ENCODE data around the gene POLH. TPM values are rescaled to one million over a fixed set of nuclear protein-coding genes. Genes with fewer than 3 reads are reported as not detected.
"Not testable (repeated sequence)": the region's sequence is repeated elsewhere in the genome, so short reads cannot be mapped to it uniquely, and the experiment has no call there.

Gene POLH
- total and polyA plus RNA-seq, 12 donors, result 2.1 to 11.2 (median 8.3) TPM

- H3K36me3 ChIP-seq, result peaks cover 0 to 22% (median 14%) of the 10 kb centered on the region in 9 donors
- H3K27ac ChIP-seq, result peak overlapping the region in 4 of 10 donors; percentile 24 to 64 (median 36)
- no peaks in the 10 kb centered on the region for H3K9me3 ChIP-seq
- WGBS, 2 donors, result 42 to 53% methylated on average over 2 of the region's 2 CpGs
- intact Hi-C loops (cut with DNase I), result no loop called here
- H3K4me1 ChIP-seq, result peaks cover 4 to 44% (median 32%) of the 10 kb centered on the region in 9 donors
- H3K4me3 ChIP-seq, result no peak overlapping the region
- ATAC-seq (no peak), DNase-seq (no peak)
- no peak for TF ChIP-seq CTCF (IDR thresholded peaks at IDR 0.05)
- no peaks in the 10 kb centered on the region for H3K27me3 ChIP-seq
Measured at GRCh38 chr6:43579171-43579570, 3.2 kb downstream of the POLH start.

GRCh38 chr6:43582911-43583310 lies 6.9 kb downstream of the POLH start:
- peaks cover 0 to 17% (median 13%) of the 10 kb centered on the region in 9 donors for H3K4me1 ChIP-seq
- H3K27me3 ChIP-seq, result no peaks in the 10 kb centered on the region
- no peak for ATAC-seq
- no peak overlapping the region for H3K27ac ChIP-seq
- no peak overlapping the region for H3K4me3 ChIP-seq
- DNase-seq, result no peak
- 85 to 88% methylated on average over 5 of the region's 5 CpGs for WGBS, 2 donors
- intact Hi-C loops (cut with DNase I), result no loop called here
- peaks cover 0 to 59% (median 31%) of the 10 kb centered on the region in 9 donors for H3K36me3 ChIP-seq
- TF ChIP-seq CTCF (IDR thresholded peaks at IDR 0.05), result no peak
- H3K9me3 ChIP-seq, result no peaks in the 10 kb centered on the region

- Histone ChIP-seq H3K27me3 (no peaks in the 10 kb centered on the region), H3K9me3 (no peaks in the 10 kb centered on the region), H3K4me1 (no peaks in the 10 kb centered on the region), H3K36me3 (peaks cover 0 to 80% (median 38%) of the 10 kb centered on the region in 9 donors), H3K4me3 (no peak overlapping the region), H3K27ac (peak overlapping the region in 1 of 10 donors; percentile 2)
- ATAC-seq, result no peak
- DNase-seq, result no peak
- intact Hi-C loops (cut with DNase I), result no loop called here
- 91 to 95% methylated on average over 7 of the region's 7 CpGs for WGBS, 2 donors
- no peak for TF ChIP-seq CTCF (IDR thresholded peaks at IDR 0.05)
Measured at GRCh38 chr6:43584892-43585570, 9.0 kb downstream of the POLH start.

GRCh38 chr6:43588194-43588593 lies 12.2 kb downstream of the POLH start:
- TF ChIP-seq CTCF (IDR thresholded peaks at IDR 0.05), result no peak
- Histone ChIP-seq H3K27ac (no peak overlapping the region), H3K4me3 (no peak overlapping the region), H3K27me3 (no peaks in the 10 kb centered on the region), H3K9me3 (no peaks in the 10 kb centered on the region), H3K4me1 (no peaks in the 10 kb centered on the region), H3K36me3 (peaks cover 0 to 100% (median 33%) of the 10 kb centered on the region in 9 donors)
- no peak for ATAC-seq
- no peak for DNase-seq
- intact Hi-C loops (cut with DNase I), result no loop called here
- WGBS, 2 donors, result 97 to 98% methylated on average over 5 of the region's 5 CpGs

- H3K27me3 ChIP-seq; H3K4me3 ChIP-seq; ATAC-seq; H3K4me1 ChIP-seq; DNase-seq; intact Hi-C loops (cut with DNase I); H3K27ac ChIP-seq; H3K9me3 ChIP-seq: not testable (repeated sequence)
- H3K36me3 ChIP-seq, result peaks cover 0 to 90% (median 20%) of the 10 kb centered on the region in 9 donors
- WGBS, 2 donors, result 92 to 100% methylated on average over 1 of the region's 1 CpG
Measured at GRCh38 chr6:43589564-43589963, 13.6 kb downstream of the POLH start.
